AG04449 (cell line): ENCODE results near the gene MRPL54.

Source experiments
- CTCF ChIA-PET: fragments of 350-600 bp; formaldehyde crosslinking; extraction: SDS; loops from one replicate; lab custom pipeline; 2021; ENCODE audit warnings: antibody characterized with exemption; lab: Yijun Ruan, JAX
- POLR2A ChIA-PET: fragments of 400-600, 350-600 bp; formaldehyde crosslinking; extraction: SDS; loops from one replicate; lab custom pipeline; 2020; ENCODE audit warnings: antibody characterized with exemption, inconsistent platforms; lab: Yijun Ruan, JAX
- DNase-seq: peaks from one replicate; pipeline ENCODE4 v3.0.0-alpha.2; 2010; ENCODE audit warnings: low read depth, low spot score
- H3K4me3 ChIP-seq: 2 replicates; pipeline ENCODE4 v1.5.1; 2011; ENCODE audit warnings: low read depth, mild to moderate bottlenecking, control low read depth, low read length
- CTCF ChIP-seq: IDR thresholded peaks from one replicate; pipeline ENCODE4 v1.5.1; 2011; ENCODE audit warnings: mild to moderate bottlenecking, moderate library complexity, low read length, control low read depth, inconsistent platforms; ENCODE audit not compliant: insufficient read depth; ENCODE audit errors: missing control alignments

Gene MRPL54

DNA sequence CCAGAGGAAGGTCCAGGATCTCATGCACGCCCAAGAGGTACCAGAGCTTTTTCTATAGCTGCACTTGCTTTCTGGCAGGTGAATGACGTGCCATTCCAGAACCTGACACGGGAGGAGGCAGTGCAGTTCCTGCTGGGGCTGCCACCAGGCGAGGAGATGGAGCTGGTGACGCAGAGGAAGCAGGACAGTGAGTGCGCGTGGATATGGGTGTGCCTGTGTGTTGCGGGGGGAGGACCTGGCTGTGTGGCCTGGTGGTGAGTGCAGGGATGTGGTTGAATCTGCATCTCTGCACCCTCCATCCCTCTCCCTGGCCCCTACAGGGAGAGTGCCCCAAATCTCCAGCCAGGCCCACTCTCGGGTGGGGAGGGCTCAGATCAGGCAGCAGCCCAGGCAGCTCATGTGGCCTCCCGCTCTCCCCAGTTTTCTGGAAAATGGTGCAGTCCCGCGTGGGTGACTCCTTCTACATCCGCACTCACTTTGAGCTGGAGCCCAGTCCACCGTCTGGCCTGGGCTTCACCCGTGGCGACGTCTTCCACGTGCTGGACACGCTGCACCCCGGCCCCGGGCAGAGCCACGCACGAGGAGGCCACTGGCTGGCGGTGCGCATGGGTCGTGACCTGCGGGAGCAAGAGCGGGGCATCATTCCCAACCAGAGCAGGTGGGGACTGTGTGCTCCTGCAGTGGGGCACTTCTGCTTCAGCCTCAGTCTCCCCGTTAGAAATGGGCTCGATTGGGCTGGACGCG lies 23.8 kb upstream of the MRPL54 start:
- CTCF ChIA-PET = interaction anchor here (0.6 to 2.2 kb wide), 3 partner anchors 9 to 23 kb away, joined by 3 to 7 read pairs (median 4); partner anchors contain the start of genes APBA3 and MRPL54
- POLR2A ChIA-PET = no interaction called here
- no peak for DNase-seq
- no peak overlapping the region for H3K4me3 ChIP-seq
- no peak for TF ChIP-seq CTCF

- no peak for TF ChIP-seq CTCF
- ChIA-PET POLR2A (interaction anchor here (1.0 to 1.1 kb wide), 2 partner anchors 21 to 22 kb away, joined by 3 read pairs; partner anchors contain the start of genes APBA3 and MRPL54), CTCF (interaction anchor here (1.6 to 2.2 kb wide), 2 partner anchors 15 to 22 kb away, joined by 4 to 7 read pairs; partner anchors contain the start of genes APBA3 and MRPL54)
- DNase-seq = no peak
- no peak overlapping the region for H3K4me3 ChIP-seq
Measured at GRCh38 chr19:3740431-3740830, 22.1 kb upstream of the MRPL54 start.

DNA sequence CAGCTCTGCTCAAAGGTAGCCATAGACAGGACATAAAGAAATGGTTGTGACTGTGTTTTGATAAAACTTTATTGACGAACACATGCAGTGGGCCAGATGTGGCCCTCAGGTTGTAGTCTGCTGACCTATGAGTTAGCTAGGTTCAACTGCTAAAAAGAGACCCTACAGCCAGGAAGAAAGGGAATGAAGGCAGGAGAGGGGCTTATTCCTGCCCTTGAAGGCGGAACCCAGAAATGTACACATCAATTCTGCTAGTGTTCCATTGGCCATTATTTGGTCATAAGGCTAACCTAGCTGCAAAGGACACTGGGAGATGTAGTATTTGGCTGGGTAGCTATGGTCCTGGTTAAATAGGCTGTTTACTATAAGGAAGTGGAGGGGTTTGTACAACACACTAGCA lies 19.0 kb upstream of the MRPL54 start:
- no peak for DNase-seq
- TF ChIP-seq CTCF = no peak
- POLR2A ChIA-PET = no interaction called here

DNA sequence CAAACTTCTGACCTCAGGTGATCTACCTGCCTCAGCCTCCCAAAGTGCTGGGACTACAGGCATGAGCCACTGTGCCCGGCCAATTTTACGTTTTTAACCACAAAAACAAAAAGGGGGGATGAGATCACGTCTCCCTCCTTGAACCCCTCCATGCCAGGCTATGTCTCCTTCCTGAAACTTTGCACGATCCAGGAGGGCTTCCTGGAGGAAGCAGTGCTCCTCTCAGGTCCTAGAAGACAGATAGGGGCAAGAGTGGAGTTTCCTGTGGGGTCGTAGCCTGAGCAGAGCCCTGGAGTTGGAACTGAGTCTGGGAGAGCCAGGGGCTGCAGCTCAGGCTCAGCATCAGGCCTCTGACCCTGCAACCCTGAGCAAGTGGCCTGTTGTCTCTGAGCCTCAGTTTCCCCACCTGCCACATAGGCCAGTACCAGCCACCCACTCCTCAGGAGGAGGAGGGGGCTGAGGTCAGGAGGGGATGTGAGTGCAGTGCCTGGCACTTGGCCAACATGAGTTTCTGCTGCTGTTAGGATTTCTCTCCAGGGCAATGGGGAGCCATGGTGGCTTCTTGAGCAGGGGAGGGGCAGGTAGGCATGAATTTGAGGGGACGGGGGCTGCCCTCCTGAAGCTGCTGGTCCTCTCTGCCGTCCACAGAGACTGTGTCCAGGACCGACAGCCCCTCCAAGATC lies 17.0 kb upstream of the MRPL54 start:
- ChIA-PET POLR2A (no interaction called here), CTCF (no interaction called here)
- no peak overlapping the region for H3K4me3 ChIP-seq
- TF ChIP-seq CTCF = no peak
- no peak for DNase-seq

More for the DNA sequence above, 19.0 kb upstream of the MRPL54 start:
- H3K4me3 ChIP-seq = no peak overlapping the region
- CTCF ChIA-PET = no interaction called here

GRCh38 chr19:3746371-3747056 lies 16.0 kb upstream of the MRPL54 start:
- TF ChIP-seq CTCF = no peak
- H3K4me3 ChIP-seq = no peak overlapping the region
- ChIA-PET CTCF (no interaction called here), POLR2A (no interaction called here)
- DNase-seq = no peak
